ENCODE measurements around the gene SUPT16H.

GRCh38 chr14:21405097-21405496, 21.3 kb upstream of the SUPT16H start:
- TF ChIP-seq CTCF (IDR thresholded peaks at IDR 0.05) (no peak), POLR2A (IDR thresholded peaks at IDR 0.05) (no peak), EP300 (IDR thresholded peaks at IDR 0.05) (no peak)

All from ovary (tissue), 3 donors.